HEK293T (cell line): ENCODE data around the gene CENPM.

Experiments
- CTCF ChIA-PET: fragments of 350-600 bp; formaldehyde crosslinking; extraction: SDS; loops from one replicate; lab custom pipeline; 2021; ENCODE audit warnings: antibody characterized with exemption, inconsistent platforms; lab: Yijun Ruan, JAX
- POLR2A ChIA-PET: fragments of 350-600 bp; formaldehyde crosslinking; extraction: SDS; loops from one replicate; lab custom pipeline; 2020; ENCODE audit warnings: antibody characterized with exemption, inconsistent platforms; lab: Yijun Ruan, JAX
- DNase-seq: peaks from one replicate; pipeline ENCODE4 v3.0.0; 2012; ENCODE audit warnings: mixed read lengths; ENCODE audit errors: extremely low spot score
- ARNT ChIP-seq: fragments of 450-650 bp; IDR thresholded peaks from 2 replicates; pipeline ENCODE4 v1.6.1; 2017; ENCODE audit warnings: mild to moderate bottlenecking
- BHLHE40 ChIP-seq: fragments of 450-650 bp; IDR thresholded peaks from 2 replicates; pipeline ENCODE4 v1.6.1; 2016; ENCODE audit warnings: mild to moderate bottlenecking, moderate library complexity, borderline replicate concordance
- CTBP1 ChIP-seq: fragments of 450-650 bp; IDR thresholded peaks from 2 replicates; pipeline ENCODE4 v1.6.1; 2016; ENCODE audit warnings: borderline replicate concordance
- ELF4 ChIP-seq: fragments of 450-650 bp; IDR thresholded peaks from 2 replicates; pipeline ENCODE4 v1.6.1; 2017; ENCODE audit warnings: antibody characterized with exemption
- FOXA1 ChIP-seq: fragments of 450-650 bp; IDR thresholded peaks from 2 replicates; pipeline ENCODE4 v1.6.1; 2016; ENCODE audit warnings: mild to moderate bottlenecking
- FOXK2 ChIP-seq: fragments of 450-650 bp; IDR thresholded peaks from 2 replicates; pipeline ENCODE4 v1.6.1; 2016; ENCODE audit warnings: mild to moderate bottlenecking
- FOXM1 ChIP-seq: fragments of 450-650 bp; IDR thresholded peaks from 2 replicates; pipeline ENCODE4 v1.6.1; 2017; ENCODE audit warnings: mild to moderate bottlenecking, borderline replicate concordance
- HDGF ChIP-seq: fragments of 450-650 bp; IDR thresholded peaks from 2 replicates; pipeline ENCODE4 v1.6.1; 2017; ENCODE audit warnings: antibody characterized with exemption, borderline replicate concordance
- L3MBTL2 ChIP-seq: fragments of 450-650 bp; conservative IDR thresholded peaks from 2 replicates; pipeline ENCODE4 v1.6.1; 2016; ENCODE audit warnings: mild to moderate bottlenecking
- LEF1 ChIP-seq: fragments of 450-650 bp; IDR thresholded peaks from 2 replicates; pipeline ENCODE4 v1.6.1; 2017; ENCODE audit warnings: mild to moderate bottlenecking, borderline replicate concordance
- NFRKB ChIP-seq: fragments of 450-650 bp; IDR thresholded peaks from 2 replicates; pipeline ENCODE4 v1.6.1; 2016; ENCODE audit warnings: mild to moderate bottlenecking, moderate library complexity
- SP1 ChIP-seq: fragments of 450-650 bp; IDR thresholded peaks from 2 replicates; pipeline ENCODE4 v1.6.1; 2017
- SUZ12 ChIP-seq: fragments of 450-650 bp; IDR thresholded peaks from 2 replicates; pipeline ENCODE4 v1.6.1; 2016; ENCODE audit warnings: mild to moderate bottlenecking
- TARDBP ChIP-seq: fragments of 450-650 bp; IDR thresholded peaks from 2 replicates; pipeline ENCODE4 v1.6.1; 2016
- ZNF384 ChIP-seq: fragments of 450-650 bp; IDR thresholded peaks from 2 replicates; pipeline ENCODE4 v1.6.1; 2016
- TF ChIP-seq, protein P1 (sequence below): fragments of 450-650 bp; IDR thresholded peaks from 2 replicates; pipeline ENCODE4 v1.6.1; 2016

CENPM gene

DNA sequence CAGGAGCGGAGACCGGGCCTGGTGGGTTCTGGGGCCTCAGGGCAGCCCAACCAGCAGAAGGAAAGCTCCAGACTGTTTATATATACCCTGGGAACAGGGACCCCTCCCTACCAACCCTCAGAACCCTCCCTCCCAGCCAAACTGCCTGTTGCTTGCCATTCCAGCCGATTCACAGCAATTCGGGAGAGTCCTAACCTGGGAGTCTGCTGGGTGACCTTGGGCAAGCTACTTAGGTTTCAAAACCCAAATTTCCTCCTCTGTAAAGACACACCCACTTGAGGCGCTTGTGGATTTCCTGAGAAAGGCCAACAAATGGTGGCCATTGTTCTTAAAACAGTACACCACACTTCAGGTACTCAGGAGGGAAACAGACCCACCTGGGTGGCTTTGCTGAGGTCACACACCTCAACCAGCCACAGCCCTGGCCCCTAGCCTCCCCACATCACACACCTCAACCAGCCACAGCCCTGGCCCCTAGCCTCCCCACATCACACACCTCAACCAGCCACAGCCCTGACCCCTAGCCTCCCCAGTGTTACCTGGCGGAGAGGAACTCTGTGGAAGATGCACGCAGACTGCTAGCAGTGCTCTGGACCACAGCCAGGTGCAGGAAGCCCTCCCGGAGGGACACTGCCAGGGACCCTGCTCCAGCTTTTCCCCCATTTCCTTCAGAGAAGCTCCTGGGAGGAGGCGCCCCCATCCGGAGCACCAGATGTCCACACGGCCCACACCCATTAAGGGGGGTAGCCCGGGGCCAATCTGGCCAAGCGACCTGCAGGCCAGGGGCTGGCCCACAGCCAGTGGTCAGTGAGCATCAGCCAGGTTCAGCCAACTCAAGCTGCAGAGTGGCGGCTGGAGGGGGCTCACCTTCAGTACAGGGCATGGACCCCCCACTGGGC is 38.3 kb downstream of the CENPM start:
- TF ChIP-seq ELF4 (no peak), L3MBTL2 (no peak), LEF1 (no peak), FOXK2 (no peak), HDGF (no peak), TARDBP (no peak), SP1 (no peak), ZNF384 (no peak), NFRKB (no peak), BHLHE40 (no peak), SUZ12 (no peak), ARNT (no peak), FOXM1 (no peak), CTBP1 (no peak), FOXA1 (no peak)
- TF ChIP-seq, protein P1, sequence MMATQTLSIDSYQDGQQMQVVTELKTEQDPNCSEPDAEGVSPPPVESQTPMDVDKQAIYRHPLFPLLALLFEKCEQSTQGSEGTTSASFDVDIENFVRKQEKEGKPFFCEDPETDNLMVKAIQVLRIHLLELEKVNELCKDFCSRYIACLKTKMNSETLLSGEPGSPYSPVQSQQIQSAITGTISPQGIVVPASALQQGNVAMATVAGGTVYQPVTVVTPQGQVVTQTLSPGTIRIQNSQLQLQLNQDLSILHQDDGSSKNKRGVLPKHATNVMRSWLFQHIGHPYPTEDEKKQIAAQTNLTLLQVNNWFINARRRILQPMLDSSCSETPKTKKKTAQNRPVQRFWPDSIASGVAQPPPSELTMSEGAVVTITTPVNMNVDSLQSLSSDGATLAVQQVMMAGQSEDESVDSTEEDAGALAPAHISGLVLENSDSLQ: no peak
- CTCF ChIA-PET: interaction anchor here (1.3 kb wide), 1 partner anchor 17 kb away, joined by 4 read pairs; no protein-coding TSS in a partner anchor

DNA sequence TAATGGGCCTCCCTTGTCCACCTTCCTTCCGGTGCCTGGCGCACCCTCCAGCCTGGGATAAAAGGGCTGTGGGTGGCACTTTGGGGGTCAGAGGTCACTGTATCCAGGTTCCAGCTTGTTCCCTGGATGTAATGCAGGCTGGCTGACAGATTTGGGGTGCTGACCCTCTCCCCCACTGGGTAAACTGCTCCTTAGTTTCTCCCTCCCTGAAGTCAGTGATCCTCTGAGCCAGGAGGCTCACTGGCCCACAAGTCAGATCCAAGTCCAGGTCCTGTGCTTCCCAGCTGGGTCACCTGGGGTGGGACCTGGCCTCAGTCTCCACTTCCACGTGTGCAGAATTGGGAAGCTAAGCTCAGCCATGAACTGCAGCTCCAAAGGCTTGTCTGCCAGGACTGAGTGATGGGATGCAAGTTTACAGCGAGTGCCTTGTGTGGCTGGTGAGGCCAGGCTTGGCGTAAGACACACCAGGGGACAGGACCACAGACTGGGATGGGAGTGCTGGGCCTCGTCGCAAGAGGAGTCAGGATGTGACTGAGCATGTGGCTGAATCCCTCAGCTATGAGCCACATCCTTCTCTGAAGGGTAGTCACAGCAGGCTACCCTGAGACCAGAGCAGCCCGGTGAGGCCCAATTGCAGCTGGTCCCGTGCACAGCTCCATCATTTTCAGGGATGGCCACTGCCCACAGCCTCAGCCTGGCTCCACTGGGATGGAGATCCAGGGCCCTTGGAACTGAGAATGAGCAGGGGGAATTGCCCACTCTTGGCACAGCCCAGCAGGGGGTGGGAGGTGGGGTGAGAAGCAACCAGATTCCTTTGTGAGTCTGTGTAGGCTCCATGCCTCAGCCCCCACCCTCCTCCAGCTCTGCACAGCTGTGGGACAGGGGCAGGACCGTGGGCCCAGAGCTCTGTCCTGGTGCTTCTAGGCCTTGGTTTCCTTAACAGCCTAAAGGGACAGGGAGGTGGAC is 39.2 kb downstream of the CENPM start:
- DNase-seq: no peak
- TF ChIP-seq ELF4 (no peak), LEF1 (no peak), ZNF384 (no peak), TARDBP (no peak), L3MBTL2 (no peak), FOXM1 (no peak), BHLHE40 (no peak)
- ChIA-PET CTCF (interaction anchor here (1.3 kb wide), 1 partner anchor 18 kb away, joined by 4 read pairs; no protein-coding TSS in a partner anchor), POLR2A (interaction anchor here (2.5 kb wide), 1 partner anchor 39 kb away, joined by 7 read pairs; the partner anchor contains the start of gene CENPM)

More for the DNA sequence above, 38.3 kb downstream of the CENPM start:
- no peak for DNase-seq
- POLR2A ChIA-PET: interaction anchor here (2.5 kb wide), 1 partner anchor 38 kb away, joined by 7 read pairs; the partner anchor contains the start of gene CENPM

DNA sequence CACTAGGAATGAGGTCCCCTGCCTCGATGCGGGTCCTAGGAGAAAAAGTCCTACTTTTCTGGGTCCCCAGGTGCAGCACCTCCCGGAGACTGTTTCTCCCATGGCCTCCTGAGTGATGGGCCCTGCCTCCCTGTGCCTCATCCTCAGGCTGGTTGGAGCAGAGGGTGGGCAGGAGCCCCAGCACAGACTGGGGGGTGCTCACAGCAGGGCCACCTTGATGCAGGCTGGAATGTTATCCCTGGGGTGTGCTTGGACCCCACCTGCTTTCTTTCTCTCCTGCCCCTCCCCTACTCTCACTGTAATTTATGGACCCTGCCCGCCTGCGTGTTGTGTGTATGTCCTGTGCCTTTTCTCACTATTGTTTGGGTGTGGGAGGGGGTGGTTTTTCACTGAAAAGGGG is 40.1 kb downstream of the CENPM start:
- POLR2A ChIA-PET: interaction anchor here (2.5 kb wide), 1 partner anchor 40 kb away, joined by 7 read pairs; the partner anchor contains the start of gene CENPM
- no peak for DNase-seq
- CTCF ChIA-PET: no interaction called here
- TF ChIP-seq, protein P1: no peak
- TF ChIP-seq LEF1 (no peak), TARDBP (no peak), L3MBTL2 (no peak), ELF4 (no peak), FOXK2 (no peak), SP1 (no peak), ARNT (no peak)

DNA sequence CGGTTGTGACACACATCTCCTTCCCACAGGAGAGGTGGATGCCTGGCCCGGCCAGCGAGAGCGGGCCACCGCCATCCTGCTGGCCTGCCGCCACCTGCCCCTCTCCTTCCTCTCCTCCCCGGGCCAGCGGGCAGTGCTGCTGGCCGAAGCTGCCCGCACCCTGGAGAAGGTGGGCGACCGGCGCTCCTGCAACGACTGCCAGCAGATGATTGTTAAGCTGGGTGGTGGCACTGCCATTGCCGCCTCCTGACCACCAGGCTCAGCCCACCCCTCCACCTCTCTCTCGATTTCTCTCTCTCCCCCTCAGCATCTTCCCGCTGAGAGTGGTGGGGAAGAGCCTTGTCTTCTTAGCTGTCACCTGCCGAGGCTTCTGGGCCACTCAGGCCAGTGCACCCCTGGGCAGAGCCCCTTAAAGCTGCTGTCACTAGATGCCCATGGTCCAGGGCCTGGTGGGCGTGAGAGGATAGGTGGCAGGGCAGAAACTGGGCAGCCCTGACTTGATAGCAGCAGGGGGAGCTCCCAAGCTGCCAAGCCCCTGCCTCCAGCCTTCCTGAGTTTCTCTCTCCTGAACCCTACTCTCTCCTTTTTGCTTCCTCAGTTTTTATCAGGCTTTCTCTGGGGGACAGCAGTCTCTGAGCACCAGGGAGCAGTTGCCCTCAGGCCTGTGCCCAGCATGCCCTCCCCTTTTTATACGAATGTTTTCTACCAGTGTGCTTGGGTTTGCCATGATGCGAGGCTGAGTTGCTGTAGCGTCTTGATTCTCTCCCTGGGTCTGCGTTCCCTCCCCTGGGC is 41.3 kb downstream of the CENPM start:
- POLR2A ChIA-PET: no interaction called here
- no peak for TF ChIP-seq ARNT
- TF ChIP-seq ZNF384: no peak
- no peak for TF ChIP-seq SUZ12
- no peak for TF ChIP-seq LEF1
- TF ChIP-seq TARDBP: no peak
- no peak for TF ChIP-seq ELF4
- no peak for TF ChIP-seq FOXM1
- TF ChIP-seq HDGF: no peak
- TF ChIP-seq FOXA1: no peak
- TF ChIP-seq, protein P1: no peak
- TF ChIP-seq NFRKB: no peak
- no peak for TF ChIP-seq L3MBTL2
- TF ChIP-seq SP1: no peak
- TF ChIP-seq BHLHE40: no peak
- TF ChIP-seq FOXK2: no peak
- TF ChIP-seq CTBP1: no peak
- no peak for DNase-seq
- CTCF ChIA-PET: no interaction called here
